PC-9 (cell line): ENCODE data around the gene ZC3HAV1. TPM values are rescaled to one million over a fixed set of nuclear protein-coding genes. Genes with fewer than 3 reads are reported as not detected.

Experiments used
- BruUV-seq: library from RNA; stranded (reverse); fragments of 400-500 nt; replicated peaks from 2 replicates; lab custom pipeline; 2021; lab: Mats Ljungman, UMichigan
- CTCF ChIA-PET: fragments of 300-600 bp; sonication (Branson Sonifier 250); formaldehyde crosslinking; loops from one replicate; lab custom pipeline; 2022; ENCODE audit warnings: antibody characterized with exemption; lab: Charles Lee
- POLR2A ChIA-PET: fragments of 300-600 bp; sonication (Branson Sonifier 250); formaldehyde crosslinking; loops from one replicate; lab custom pipeline; 2022; ENCODE audit warnings: antibody characterized with exemption; ENCODE audit not compliant: unreplicated experiment; lab: Charles Lee
- DNase-seq, 2 experiments: peaks; one replicate each; pipeline versions ENCODE4 v3.0.0 to v3.0.0-alpha.2; 2015 to 2022; ENCODE audit warnings: mixed read lengths in 1 of 2
- H2AFZ ChIP-seq: fragments of 200-600 bp; sonication (generic); 2 replicates; pipeline ENCODE4 v1.8.1; 2017; ENCODE audit warnings: antibody characterized with exemption
- H3F3A ChIP-seq: fragments of 200-600 bp; sonication (generic); 2 replicates; pipeline ENCODE4 v1.8.1; 2017; ENCODE audit warnings: antibody characterized with exemption, mild to moderate bottlenecking, low read depth; ENCODE audit not compliant: insufficient read depth
- H3K27ac ChIP-seq: fragments of 200-600 bp; sonication (generic); 2 replicates; pipeline ENCODE4 v1.6.1; 2016; ENCODE audit warnings: mixed run types
- H3K27me3 ChIP-seq: fragments of 200-600 bp; sonication (generic); 2 replicates; pipeline ENCODE4 v1.6.1; 2016; ENCODE audit warnings: low read depth, mixed run types; ENCODE audit not compliant: insufficient read depth
- H3K36me3 ChIP-seq: fragments of 200-600 bp; sonication (generic); 2 replicates; pipeline ENCODE4 v1.6.1; 2016; ENCODE audit warnings: low read depth, mixed run types
- H3K4me1 ChIP-seq: fragments of 200-600 bp; sonication (generic); replicated peaks from 2 replicates; pipeline ENCODE4 v1.6.1; 2016; ENCODE audit warnings: mixed run types; ENCODE audit not compliant: insufficient read depth
- H3K4me2 ChIP-seq: fragments of 200-600 bp; sonication (generic); 2 replicates; pipeline ENCODE4 v1.6.1; 2017; ENCODE audit warnings: mixed run types
- H3K4me3 ChIP-seq: fragments of 200-600 bp; sonication (generic); 2 replicates; pipeline ENCODE4 v1.6.1; 2016; ENCODE audit warnings: mixed run types
- H3K79me2 ChIP-seq: fragments of 200-600 bp; sonication (generic); 2 replicates; pipeline ENCODE4 v1.6.1; 2017; ENCODE audit warnings: low read depth, mixed run types
- H3K9me2 ChIP-seq: fragments of 200-600 bp; sonication (generic); 2 replicates; pipeline ENCODE4 v1.8.1; 2017; ENCODE audit warnings: mild to moderate bottlenecking; ENCODE audit not compliant: insufficient read depth
- H3K9me3 ChIP-seq: fragments of 200-600 bp; sonication (generic); 2 replicates; pipeline ENCODE4 v1.8.1; 2016; ENCODE audit warnings: low read depth; ENCODE audit not compliant: insufficient read depth
- H4K20me1 ChIP-seq: fragments of 200-600 bp; sonication (generic); 2 replicates; pipeline ENCODE4 v1.8.1; 2017; ENCODE audit not compliant: insufficient read depth
- EZH2 ChIP-seq: fragments of 200-600 bp; sonication (generic); IDR thresholded peaks from 2 replicates; pipeline ENCODE4 v1.8.0; 2017; ENCODE audit warnings: antibody characterized with exemption, low read depth
- intact Hi-C: fragments of 100-400 bp; cut with micrococcal nuclease; formaldehyde crosslinking; loops from one replicate; pipeline ENCODE4 v1.10.0; 2022; ENCODE audit not compliant: unreplicated experiment
- total RNA-seq: library from RNA; stranded (reverse); gene quantifications from 2 replicates; pipeline ENCODE4 v1.2.3, GENCODE V29; 2021
- TF ChIP-seq, protein P1 (sequence below): fragments of 200-600 bp; sonication (generic); conservative IDR thresholded peaks from 2 replicates; pipeline ENCODE4 v1.6.1; 2017; ENCODE audit warnings: mixed run types, antibody characterized with exemption, mild to moderate bottlenecking, moderate library complexity

The ZC3HAV1 gene
- total RNA-seq, 1 experiment from 2014 or later: 36.7 TPM

DNA sequence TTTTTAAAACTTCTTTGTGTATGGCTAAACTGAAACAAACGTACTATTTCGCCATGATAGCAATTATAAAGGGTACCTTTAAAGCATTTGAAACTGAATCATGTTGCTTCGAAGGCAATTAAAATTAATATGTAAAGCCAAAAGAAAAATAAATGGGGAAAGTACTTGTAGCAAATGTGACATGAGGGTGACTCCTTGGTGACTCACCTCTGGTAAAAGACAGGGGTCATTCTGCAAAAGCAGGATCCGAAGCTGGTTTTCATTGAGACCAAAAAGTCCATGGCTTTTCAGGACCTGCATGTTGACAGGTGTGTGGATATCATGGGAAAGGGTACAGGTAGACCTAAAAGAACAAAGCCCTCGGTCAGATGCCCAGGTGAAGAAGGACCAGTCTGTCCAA lies 75.2 kb downstream of the ZC3HAV1 start:
- H3K36me3 ChIP-seq: peaks cover 37% of the 10 kb centered on the region
- peaks cover 14% of the 10 kb centered on the region for H4K20me1 ChIP-seq
- H3K4me3 ChIP-seq: peak overlapping the region; percentile 95
- TF ChIP-seq, protein P1, sequence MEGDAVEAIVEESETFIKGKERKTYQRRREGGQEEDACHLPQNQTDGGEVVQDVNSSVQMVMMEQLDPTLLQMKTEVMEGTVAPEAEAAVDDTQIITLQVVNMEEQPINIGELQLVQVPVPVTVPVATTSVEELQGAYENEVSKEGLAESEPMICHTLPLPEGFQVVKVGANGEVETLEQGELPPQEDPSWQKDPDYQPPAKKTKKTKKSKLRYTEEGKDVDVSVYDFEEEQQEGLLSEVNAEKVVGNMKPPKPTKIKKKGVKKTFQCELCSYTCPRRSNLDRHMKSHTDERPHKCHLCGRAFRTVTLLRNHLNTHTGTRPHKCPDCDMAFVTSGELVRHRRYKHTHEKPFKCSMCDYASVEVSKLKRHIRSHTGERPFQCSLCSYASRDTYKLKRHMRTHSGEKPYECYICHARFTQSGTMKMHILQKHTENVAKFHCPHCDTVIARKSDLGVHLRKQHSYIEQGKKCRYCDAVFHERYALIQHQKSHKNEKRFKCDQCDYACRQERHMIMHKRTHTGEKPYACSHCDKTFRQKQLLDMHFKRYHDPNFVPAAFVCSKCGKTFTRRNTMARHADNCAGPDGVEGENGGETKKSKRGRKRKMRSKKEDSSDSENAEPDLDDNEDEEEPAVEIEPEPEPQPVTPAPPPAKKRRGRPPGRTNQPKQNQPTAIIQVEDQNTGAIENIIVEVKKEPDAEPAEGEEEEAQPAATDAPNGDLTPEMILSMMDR: no peak
- no peak for TF ChIP-seq EZH2
- H3K27me3 ChIP-seq: no peaks in the 10 kb centered on the region
- peak overlapping the region; percentile 86 for H3K4me2 ChIP-seq
- peaks cover 15% of the 10 kb centered on the region for H3K4me1 ChIP-seq
- H3K9me3 ChIP-seq: no peaks in the 10 kb centered on the region
- intact Hi-C loops: loop anchor here (1.0 to 10.0 kb wide), 2 partner anchors 41 to 280 kb away; no protein-coding TSS in a partner anchor
- DNase-seq: peak in 1 of 2 experiments; percentile 45
- H2AFZ ChIP-seq: no peak overlapping the region
- BruUV-seq: no TSS peak
- no peaks in the 10 kb centered on the region for H3K9me2 ChIP-seq
- H3F3A ChIP-seq: peaks cover 25% of the 10 kb centered on the region
- ChIA-PET CTCF (no interaction called here), POLR2A (no interaction called here)
- peak overlapping the region; percentile 4; the same call in 1 of the 2 replicates for H3K27ac ChIP-seq
- peaks cover 36% of the 10 kb centered on the region for H3K79me2 ChIP-seq

DNA sequence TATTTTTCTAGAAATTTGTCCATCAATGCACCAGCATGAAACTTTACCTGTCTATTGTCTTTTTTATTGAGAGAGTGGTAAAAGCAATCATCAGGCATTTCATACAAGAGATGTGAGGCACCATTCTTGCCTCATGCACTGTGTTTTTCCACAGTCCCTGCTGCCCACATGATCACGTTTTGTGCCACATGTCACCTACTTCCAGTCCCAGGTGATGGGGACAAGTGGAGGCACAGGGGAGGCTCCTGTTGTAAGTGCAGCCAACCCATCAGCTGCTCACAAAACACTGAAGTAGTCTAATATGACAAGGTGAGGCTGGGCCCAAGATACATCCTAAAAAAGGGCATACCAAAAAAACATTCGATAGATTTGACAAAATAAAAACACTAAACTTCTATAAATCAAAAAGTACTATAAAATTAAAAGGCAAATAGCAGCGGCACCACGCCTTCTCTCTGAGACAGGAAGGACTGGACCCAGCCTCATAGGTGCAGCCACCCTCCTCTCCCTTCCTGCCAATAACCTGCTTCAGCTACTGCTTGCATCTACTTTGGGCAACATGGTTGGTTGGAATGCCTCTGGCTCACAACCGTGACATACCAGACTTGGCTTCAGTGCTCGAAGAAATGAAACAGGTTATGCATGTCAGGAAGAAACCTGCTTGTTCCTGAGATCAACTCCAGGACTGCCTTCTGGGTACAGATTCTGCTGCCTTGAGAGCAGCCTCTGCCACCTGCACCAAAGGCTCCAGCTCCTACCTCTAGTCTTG lies 76.0 kb downstream of the ZC3HAV1 start:
- H2AFZ ChIP-seq: no peak overlapping the region
- no peaks in the 10 kb centered on the region for H3K27me3 ChIP-seq
- peak overlapping the region; percentile 4; the same call in 1 of the 2 replicates for H3K27ac ChIP-seq
- TF ChIP-seq, protein P1: no peak
- TF ChIP-seq EZH2: no peak
- H3K4me1 ChIP-seq: peaks cover 15% of the 10 kb centered on the region
- intact Hi-C loops: loop anchor here (1.0 to 10.0 kb wide), 2 partner anchors 42 to 279 kb away; no protein-coding TSS in a partner anchor
- no peaks in the 10 kb centered on the region for H3K9me3 ChIP-seq
- no TSS peak for BruUV-seq
- peaks cover 25% of the 10 kb centered on the region for H3F3A ChIP-seq
- peak overlapping the region; percentile 95; the same call in 1 of the 2 replicates for H3K4me3 ChIP-seq
- no peak for DNase-seq
- POLR2A ChIA-PET: no interaction called here
- H3K79me2 ChIP-seq: peaks cover 36% of the 10 kb centered on the region
- peaks cover 14% of the 10 kb centered on the region for H4K20me1 ChIP-seq
- CTCF ChIA-PET: no interaction called here
- peaks cover 40% of the 10 kb centered on the region for H3K36me3 ChIP-seq
- H3K9me2 ChIP-seq: no peaks in the 10 kb centered on the region
- H3K4me2 ChIP-seq: peak overlapping the region; percentile 86

DNA sequence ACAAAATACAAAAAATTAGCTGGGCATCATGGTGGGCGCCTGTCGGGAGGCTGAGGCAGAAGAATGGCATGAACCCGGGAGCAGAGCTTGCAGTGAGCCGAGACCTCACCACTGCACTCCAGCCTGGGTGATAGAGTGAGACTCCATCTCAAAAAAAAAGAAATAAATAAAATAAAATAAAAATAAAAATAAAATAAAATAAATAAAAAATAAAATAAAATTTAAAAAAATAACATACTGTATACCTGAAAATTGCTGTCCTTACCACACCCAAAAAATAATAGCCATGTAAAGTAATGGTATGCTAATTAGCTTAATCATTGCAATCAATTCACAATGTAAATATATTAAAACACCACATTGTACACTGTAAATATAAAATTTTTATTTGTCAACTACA lies 77.0 kb downstream of the ZC3HAV1 start:
- ChIA-PET CTCF (no interaction called here), POLR2A (no interaction called here)
- Histone ChIP-seq H3K27me3 (no peaks in the 10 kb centered on the region), H3K9me2 (no peaks in the 10 kb centered on the region), H3K4me3 (no peak overlapping the region), H3F3A (peaks cover 25% of the 10 kb centered on the region), H3K4me1 (peaks cover 15% of the 10 kb centered on the region), H3K36me3 (peaks cover 48% of the 10 kb centered on the region), H4K20me1 (peaks cover 14% of the 10 kb centered on the region), H3K4me2 (no peak overlapping the region), H3K9me3 (no peaks in the 10 kb centered on the region), H3K27ac (no peak overlapping the region), H2AFZ (no peak overlapping the region), H3K79me2 (peaks cover 36% of the 10 kb centered on the region)
- BruUV-seq: no TSS peak
- intact Hi-C loops: loop anchor here (10.0 kb wide), 1 partner anchor 278 kb away; no protein-coding TSS in a partner anchor
- TF ChIP-seq EZH2: no peak
- TF ChIP-seq, protein P1: no peak
- no peak for DNase-seq
